ENCODE measurements around the gene DOLK. TPM values are rescaled to one million over a fixed set of nuclear protein-coding genes. Genes with fewer than 3 reads are reported as not detected.

The DOLK gene
- polyA plus RNA-seq, 1 of the 3 experiments (the other 2 are of a cell fraction) = 23.1 TPM

DNA sequence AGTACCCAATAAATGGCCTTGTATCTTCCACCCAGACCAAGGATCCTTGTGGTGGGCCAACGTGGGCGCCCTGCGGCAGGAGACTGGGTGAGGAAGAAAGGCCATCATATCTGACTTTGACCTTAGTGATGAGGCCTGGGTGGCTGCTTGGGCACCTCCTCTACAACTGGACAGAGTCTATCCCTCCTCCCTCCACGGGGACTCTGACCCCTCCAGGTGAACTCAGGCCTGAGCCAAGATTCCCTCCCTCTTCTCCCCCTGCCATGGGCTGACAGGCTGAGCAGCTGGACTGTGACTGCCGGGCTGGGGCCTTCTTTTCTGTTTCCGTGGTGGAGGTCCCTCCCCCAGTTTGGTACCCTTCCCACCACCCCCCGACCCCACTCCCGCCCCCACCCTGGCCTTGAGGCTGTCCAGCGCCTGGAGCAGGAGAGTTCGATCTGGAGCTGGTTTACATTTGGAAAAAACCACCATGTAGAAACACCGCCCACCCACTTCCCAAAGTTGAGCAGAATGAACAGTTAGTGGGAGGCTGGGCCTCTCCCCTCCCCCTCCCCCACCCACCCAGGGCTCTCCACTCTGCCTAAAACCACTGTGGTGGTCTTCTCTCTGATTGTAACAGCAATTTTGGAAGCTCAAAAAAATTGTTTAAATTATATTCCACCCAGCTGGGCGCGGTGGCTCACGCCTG lies 27.9 kb downstream of the DOLK start:
- Histone ChIP-seq H3K4me2 (no peak overlapping the region), H4K20me1 (ENCODE audit: insufficient read depth) (no peaks in the 10 kb centered on the region), H3K27ac (ENCODE audit: low read depth in 2 of 2, low read length in 1 of 2) (no peak overlapping the region), H3K36me3 (replicated peaks in 1 of 2; ENCODE audit: control insufficient read depth in 1 of 2, insufficient read depth in 2 of 2, low read length in 1 of 2) (peaks cover 4 to 26% of the 10 kb centered on the region in 2 experiments), H3K79me2 (ENCODE audit: insufficient read depth) (peaks cover 9% of the 10 kb centered on the region; the same call in 1 of the 2 replicates), H3F3A (replicated peaks; ENCODE audit: insufficient read depth) (no peaks in the 10 kb centered on the region), H3K27me3 (ENCODE audit: insufficient read depth) (no peaks in the 10 kb centered on the region), H3K9me3 (no peaks in the 10 kb centered on the region), H2AFZ (ENCODE audit: low read depth) (no peak overlapping the region), H3K4me1 (ENCODE audit: control insufficient read depth in 1 of 2, insufficient read depth in 2 of 2, low read depth in 1 of 2, low read length in 1 of 2) (no peaks in the 10 kb centered on the region; a peak in 2 of 4 replicates), H3K4me3 (ENCODE audit: low read depth in 2 of 2, low read length in 1 of 2) (no peak overlapping the region), H3K9me2 (no peaks in the 10 kb centered on the region), H3K9ac (no peak overlapping the region)
- ChIA-PET POLR2A (no interaction called here), CTCF (interaction anchor here (1.8 kb wide), 1 partner anchor 8 kb away, joined by 9 read pairs; no protein-coding TSS in a partner anchor)
- DNase-seq = no peak
- 93% methylated on average over 11 of the region's 14 CpGs for WGBS (ENCODE audit: low lambda C conversion rate)
- TF ChIP-seq, protein P1, sequence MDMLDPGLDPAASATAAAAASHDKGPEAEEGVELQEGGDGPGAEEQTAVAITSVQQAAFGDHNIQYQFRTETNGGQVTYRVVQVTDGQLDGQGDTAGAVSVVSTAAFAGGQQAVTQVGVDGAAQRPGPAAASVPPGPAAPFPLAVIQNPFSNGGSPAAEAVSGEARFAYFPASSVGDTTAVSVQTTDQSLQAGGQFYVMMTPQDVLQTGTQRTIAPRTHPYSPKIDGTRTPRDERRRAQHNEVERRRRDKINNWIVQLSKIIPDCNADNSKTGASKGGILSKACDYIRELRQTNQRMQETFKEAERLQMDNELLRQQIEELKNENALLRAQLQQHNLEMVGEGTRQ (IDR thresholded peaks at IDR 0.05; ENCODE audit: borderline replicate concordance, low read depth, low read length) = no peak
- TF ChIP-seq MXI1 (IDR thresholded peaks at IDR 0.05; ENCODE audit: low read depth, low read length) (no peak), EP300 (IDR thresholded peaks at IDR 0.05; ENCODE audit: borderline replicate concordance in 1 of 2, low read depth in 1 of 2, low read length in 1 of 2) (no peak), SMC3 (IDR thresholded peaks at IDR 0.05; ENCODE audit: low read depth, low read length) (no peak), FOXM1 (IDR thresholded peaks at IDR 0.05; ENCODE audit: low read depth) (no peak), GATA2 (CRISPR knock-in tag; IDR thresholded peaks at IDR 0.05) (no peak), NRF1 (IDR thresholded peaks at IDR 0.05; ENCODE audit: low read depth, low read length) (no peak), TAF1 (IDR thresholded peaks at IDR 0.05; ENCODE audit: borderline replicate concordance, low read depth, low read length) (no peak), NFIC (IDR thresholded peaks at IDR 0.05; ENCODE audit: borderline replicate concordance) (no peak), RCOR1 (IDR thresholded peaks at IDR 0.05; ENCODE audit: low read length) (no peak), SIN3A (IDR thresholded peaks at IDR 0.05; ENCODE audit: borderline replicate concordance, low read depth, low read length) (no peak), JUND (IDR thresholded peaks at IDR 0.05) (no peak), MEF2A (IDR thresholded peaks at IDR 0.05; ENCODE audit: borderline replicate concordance, low read depth) (no peak), CHD2 (IDR thresholded peaks at IDR 0.05; ENCODE audit: low read length, partially characterized antibody) (no peak)
- TF ChIP-seq, protein P2, sequence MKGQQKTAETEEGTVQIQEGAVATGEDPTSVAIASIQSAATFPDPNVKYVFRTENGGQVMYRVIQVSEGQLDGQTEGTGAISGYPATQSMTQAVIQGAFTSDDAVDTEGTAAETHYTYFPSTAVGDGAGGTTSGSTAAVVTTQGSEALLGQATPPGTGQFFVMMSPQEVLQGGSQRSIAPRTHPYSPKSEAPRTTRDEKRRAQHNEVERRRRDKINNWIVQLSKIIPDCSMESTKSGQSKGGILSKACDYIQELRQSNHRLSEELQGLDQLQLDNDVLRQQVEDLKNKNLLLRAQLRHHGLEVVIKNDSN (IDR thresholded peaks at IDR 0.05; ENCODE audit: borderline replicate concordance, low read depth) = no peak

DNA sequence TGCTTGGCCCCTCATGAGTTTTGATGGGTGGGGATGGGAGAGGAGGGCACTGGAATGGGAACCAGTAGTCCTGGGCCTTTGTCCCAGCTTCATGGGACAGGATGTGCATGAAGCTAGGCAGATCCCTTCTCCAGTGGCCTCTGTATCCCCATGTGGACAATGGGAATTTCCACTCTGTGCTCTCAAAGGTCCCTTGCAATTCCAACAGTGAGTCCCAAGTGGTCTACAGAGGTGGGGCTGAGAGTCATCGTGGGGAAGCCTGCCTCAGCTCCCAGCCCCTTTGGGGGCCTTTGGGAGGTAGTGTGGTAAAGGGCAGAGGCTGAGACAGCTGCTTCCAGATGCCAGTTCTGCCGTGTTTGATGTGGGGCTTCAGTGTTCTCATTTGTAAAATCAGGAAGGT lies 28.5 kb downstream of the DOLK start:
- H3K27ac ChIP-seq (ENCODE audit: low read depth in 2 of 2, low read length in 1 of 2) = no peak overlapping the region
- H2AFZ ChIP-seq (ENCODE audit: low read depth) = no peak overlapping the region
- H3K9me3 ChIP-seq = no peaks in the 10 kb centered on the region
- H4K20me1 ChIP-seq (ENCODE audit: insufficient read depth) = no peaks in the 10 kb centered on the region
- no peaks in the 10 kb centered on the region; a peak in 2 of 4 replicates for H3K4me1 ChIP-seq (ENCODE audit: control insufficient read depth in 1 of 2, insufficient read depth in 2 of 2, low read depth in 1 of 2, low read length in 1 of 2)
- no peaks in the 10 kb centered on the region for H3F3A ChIP-seq (replicated peaks; ENCODE audit: insufficient read depth)
- H3K79me2 ChIP-seq (ENCODE audit: insufficient read depth) = peaks cover 16% of the 10 kb centered on the region
- H3K4me2 ChIP-seq = no peak overlapping the region
- ChIA-PET CTCF (interaction anchor here (1.8 kb wide), 1 partner anchor 9 kb away, joined by 9 read pairs; no protein-coding TSS in a partner anchor), POLR2A (no interaction called here)
- no peaks in the 10 kb centered on the region for H3K9me2 ChIP-seq
- DNase-seq = no peak
- WGBS (ENCODE audit: low lambda C conversion rate) = 94% methylated on average over 2 of the region's 2 CpGs
- no peaks in the 10 kb centered on the region for H3K27me3 ChIP-seq (ENCODE audit: insufficient read depth)
- H3K4me3 ChIP-seq (ENCODE audit: low read depth in 2 of 2, low read length in 1 of 2) = no peak overlapping the region
- H3K9ac ChIP-seq = no peak overlapping the region
- H3K36me3 ChIP-seq (replicated peaks in 1 of 2; ENCODE audit: control insufficient read depth in 1 of 2, insufficient read depth in 2 of 2, low read length in 1 of 2) = peaks cover 4 to 26% of the 10 kb centered on the region in 2 experiments
- no peak for TF ChIP-seq JUND (IDR thresholded peaks at IDR 0.05)
- no peak for TF ChIP-seq YY1 (IDR thresholded peaks at IDR 0.05; ENCODE audit: low read depth)
- TF ChIP-seq TEAD4 (IDR thresholded peaks at IDR 0.05; ENCODE audit: borderline replicate concordance, insufficient read depth) = no peak
- TF ChIP-seq, protein P3, sequence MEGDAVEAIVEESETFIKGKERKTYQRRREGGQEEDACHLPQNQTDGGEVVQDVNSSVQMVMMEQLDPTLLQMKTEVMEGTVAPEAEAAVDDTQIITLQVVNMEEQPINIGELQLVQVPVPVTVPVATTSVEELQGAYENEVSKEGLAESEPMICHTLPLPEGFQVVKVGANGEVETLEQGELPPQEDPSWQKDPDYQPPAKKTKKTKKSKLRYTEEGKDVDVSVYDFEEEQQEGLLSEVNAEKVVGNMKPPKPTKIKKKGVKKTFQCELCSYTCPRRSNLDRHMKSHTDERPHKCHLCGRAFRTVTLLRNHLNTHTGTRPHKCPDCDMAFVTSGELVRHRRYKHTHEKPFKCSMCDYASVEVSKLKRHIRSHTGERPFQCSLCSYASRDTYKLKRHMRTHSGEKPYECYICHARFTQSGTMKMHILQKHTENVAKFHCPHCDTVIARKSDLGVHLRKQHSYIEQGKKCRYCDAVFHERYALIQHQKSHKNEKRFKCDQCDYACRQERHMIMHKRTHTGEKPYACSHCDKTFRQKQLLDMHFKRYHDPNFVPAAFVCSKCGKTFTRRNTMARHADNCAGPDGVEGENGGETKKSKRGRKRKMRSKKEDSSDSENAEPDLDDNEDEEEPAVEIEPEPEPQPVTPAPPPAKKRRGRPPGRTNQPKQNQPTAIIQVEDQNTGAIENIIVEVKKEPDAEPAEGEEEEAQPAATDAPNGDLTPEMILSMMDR (IDR thresholded peaks at IDR 0.05) = no peak
- no peak for TF ChIP-seq MEF2A (IDR thresholded peaks at IDR 0.05; ENCODE audit: borderline replicate concordance, low read depth)
- no peak for TF ChIP-seq SIN3A (IDR thresholded peaks at IDR 0.05; ENCODE audit: borderline replicate concordance, low read depth, low read length)
- no peak for TF ChIP-seq EZH2phosphoT487 (IDR thresholded peaks at IDR 0.05; ENCODE audit: borderline replicate concordance, low read depth)
- TF ChIP-seq, protein P4, sequence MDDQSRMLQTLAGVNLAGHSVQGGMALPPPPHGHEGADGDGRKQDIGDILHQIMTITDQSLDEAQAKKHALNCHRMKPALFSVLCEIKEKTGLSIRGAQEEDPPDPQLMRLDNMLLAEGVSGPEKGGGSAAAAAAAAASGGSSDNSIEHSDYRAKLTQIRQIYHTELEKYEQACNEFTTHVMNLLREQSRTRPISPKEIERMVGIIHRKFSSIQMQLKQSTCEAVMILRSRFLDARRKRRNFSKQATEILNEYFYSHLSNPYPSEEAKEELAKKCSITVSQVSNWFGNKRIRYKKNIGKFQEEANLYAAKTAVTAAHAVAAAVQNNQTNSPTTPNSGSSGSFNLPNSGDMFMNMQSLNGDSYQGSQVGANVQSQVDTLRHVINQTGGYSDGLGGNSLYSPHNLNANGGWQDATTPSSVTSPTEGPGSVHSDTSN (IDR thresholded peaks at IDR 0.05) = no peak
- no peak for TF ChIP-seq RXRA (IDR thresholded peaks at IDR 0.05; ENCODE audit: borderline replicate concordance, low read depth)
